Heart right ventricle (tissue), 16 donors: ENCODE results near the gene CTSZ. TPM values are rescaled to one million over a fixed set of nuclear protein-coding genes. Genes with fewer than 3 reads are reported as not detected.
A peak's percentile ranks its signal among the peaks of the same experiment; 100 is the strongest.

ENCODE experiments used
- ATAC-seq, 8 donors: fragments of 200-7000 bp; cut with Tn5 transposase; one replicate each; pipeline ENCODE4 v1.9.1; 2020; ENCODE audit warnings: mild to moderate bottlenecking in 8 of 8, moderate library complexity in 8 of 8, moderate number of reproducible peaks in 1 of 8
- DNase-seq, 2 donors: peaks; one replicate each; pipeline ENCODE4 v3.0.0-alpha.2; 2020
- H3K27ac ChIP-seq, 10 donors: fragments of 200-600 bp; sonication (generic) in 2 of 10; one replicate each; pipeline versions ENCODE4 v1.5.0 to v1.8.0; 2020 to 2022; ENCODE audit warnings: mild to moderate bottlenecking in 3 of 10
- H3K27me3 ChIP-seq, 7 donors: fragments of 200-600 bp; one replicate each; pipeline ENCODE4 v1.8.0; 2021 to 2022; ENCODE audit warnings: mild to moderate bottlenecking in 2 of 7
- H3K36me3 ChIP-seq, 9 donors: fragments of 200-600 bp; sonication (generic) in 1 of 9; one replicate each; pipeline versions ENCODE4 v1.5.0 to v1.8.0; 2020 to 2022; ENCODE audit warnings: mild to moderate bottlenecking in 2 of 9
- H3K4me1 ChIP-seq, 9 donors: fragments of 200-600 bp; sonication (generic) in 1 of 9; one replicate each; pipeline versions ENCODE4 v1.5.0 to v1.8.0; 2020 to 2022; ENCODE audit warnings: mild to moderate bottlenecking in 4 of 9
- H3K4me3 ChIP-seq, 10 donors: fragments of 200-600 bp; sonication (generic) in 2 of 10; one replicate each; pipeline versions ENCODE4 v1.5.0 to v1.8.0; 2020 to 2022; ENCODE audit warnings: mild to moderate bottlenecking in 7 of 10, moderate library complexity in 2 of 10
- H3K9me3 ChIP-seq, 11 donors: fragments of 200-600 bp in 10 of 11; sonication (generic) in 2 of 11; one replicate each; pipeline versions ENCODE4 v1.5.0 to v1.8.0; 2013 to 2022; ENCODE audit warnings: mild to moderate bottlenecking in 2 of 11, control low read depth in 1 of 11, moderate library complexity in 1 of 11
- WGBS, 2 donors: extraction: QIAGEN DNeasy Blood & Tissue Kit; methylation state at CpG; one replicate each; pipeline ENCODE4 v1.1.7; 2013; ENCODE audit warnings: inconsistent platforms in 1 of 2; 5-methylcytosine and 5-hydroxymethylcytosine counted together
- intact Hi-C, 10 donors: fragments of 100-400 bp; cut with DNase I; formaldehyde crosslinking; loops; one replicate each; pipeline versions ENCODE4 v1.11.1 to v1.14.2; 2022
- long read RNA-seq, 3 donors: library from polyadenylated mRNA; unstranded; transcript quantifications; one replicate each; pipeline ENCODE4 v2.0.0, GENCODE V29; 2020 to 2021
- polyA plus RNA-seq, 2 donors: library from polyadenylated mRNA; stranded (reverse); fragments of 200-250 nt; gene quantifications; one replicate each; pipeline ENCODE4 v1.2.3, GENCODE V29; 2013
- total RNA-seq, 10 donors: library from RNA; stranded (reverse); fragmentation: NEBNext Ultra II Directional in 3 of 10; extraction: Animal tissue kit (Norgen Biotek cat#: 25700) in 3 of 10; gene quantifications; one replicate each; pipeline versions ENCODE4 v1.2.1 to v1.2.4, GENCODE V29; 2021 to 2023
- TF ChIP-seq, protein P1 (sequence below), 9 donors: fragments of 200-600 bp; sonication (generic) in 2 of 9; IDR thresholded peaks; one replicate each; pipeline versions ENCODE4 v1.5.0 to v1.8.0; 2021 to 2022; ENCODE audit warnings: antibody characterized with exemption in 9 of 9, mild to moderate bottlenecking in 5 of 9, moderate library complexity in 1 of 9
- donor health status: Arrhythmogenic right ventricular cardiomyopathy.
- donor health status: ischemic (EF 13 %, LVEDD 7.1; RV severe dilation, severe dysfunction).
- donor health status: healthy with polysubstance abuse.
- donor health status: DM: no; HTN: yes; CAD: no.
- donor health status: DM: no; HTN: no; CAD: no.
- donor health status: ischemic (EF 25% LVEDD 6.9; RV normal size, moderate dysfunction).
- donor health status: ischemic (EF 25% LVEDD 5.7; RV mildly dilated, moderate dysfunction).
- donor health status: healthy.
- donor health status: DM: yes; HTN: yes; CAD: no.
- donor health status: Ischemic cardiomyopathy.
- donor health status: ischemic (EF 35%, LVEDD 5.7; RV mildly dilated, moderate dysfunction).
- donor health status: nonischemic (EF 11% LVEDD 7.7; RV severe dilation, severe dysfunction).
- donor health status: DM: yes; HTN: yes; CAD: no.
- donor health status: PGD.
- donor health status: ischemic (EF 29% LVEDD 5.4; RV normal size, mild dysfunction).
- donor health status: nonischemic (EF 23%, LVEDD 6.1; RV moderate dilation, normal function).

CTSZ gene
- 100 to 1,000 TPM in 8 of 10 donors, 10 to 100 TPM in 2; 87.9 to 278 (median 124) TPM for total RNA-seq
- 100 to 1,000 TPM in 1 of 2 donors, 10 to 100 TPM in 1; 83.9 to 135 TPM for polyA plus RNA-seq
- long read RNA-seq, donor 1, partial matches to known transcripts, result 0 of 2 reads
- long read RNA-seq, donor 1, other reads (novel, unspliced or antisense), result 1 of 2 reads
- long read RNA-seq, donor 2, partial matches to known transcripts, result 1 of 3 reads
- long read RNA-seq, donor 2, other reads (novel, unspliced or antisense), result 0 of 3 reads
- long read RNA-seq, donor 3, result 0 reads

DNA sequence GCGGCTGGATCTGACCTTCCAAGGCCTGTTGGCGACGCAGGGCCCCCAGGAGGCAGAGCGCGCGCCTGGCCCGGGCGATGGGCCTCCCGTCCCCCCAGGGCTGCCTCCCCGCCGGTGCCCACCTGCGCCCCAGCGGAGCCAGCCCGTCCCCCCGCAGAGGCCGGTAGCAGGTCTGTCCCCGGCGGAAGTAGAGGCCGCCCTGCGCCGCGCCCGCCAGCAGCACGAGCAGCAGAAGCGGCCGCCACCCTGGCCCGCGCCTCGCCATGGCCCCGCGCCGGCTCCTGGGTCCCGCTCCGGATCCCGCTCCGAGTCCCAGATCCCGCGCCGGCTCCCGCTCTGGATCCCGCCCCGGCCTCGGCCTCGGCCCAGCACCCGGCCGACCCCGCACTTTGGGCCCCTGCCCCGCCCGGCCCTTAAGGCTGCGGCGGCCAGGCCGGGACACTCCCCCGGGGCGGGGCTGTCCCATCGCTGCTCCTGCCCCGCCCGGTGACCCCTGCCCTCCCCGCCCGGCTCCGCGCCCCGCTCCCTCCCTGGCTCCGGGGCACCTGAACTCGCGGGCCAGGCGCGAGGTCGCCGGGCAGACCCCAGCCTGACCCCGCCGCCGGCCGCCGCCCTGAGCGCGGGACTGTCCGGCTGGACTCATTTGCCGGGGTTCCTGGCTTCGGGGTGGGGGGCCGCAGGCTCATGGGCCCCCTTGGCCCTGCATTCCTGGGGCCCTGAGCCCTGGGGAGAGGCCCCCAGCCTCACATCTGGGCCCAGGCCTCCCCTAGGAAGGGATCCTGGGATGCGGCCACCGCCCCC is at the start of gene CTSZ:
Gene CTSZ (minus strand): TSS at position 391 of the 801 bp plus-strand sequence. CDS start 126 bp downstream, at position 265.
- intact Hi-C loops, result no loop called here
- peak within 1 kb of the TSS; percentile 75 to 98 (median 90) for H3K27ac ChIP-seq
- H3K4me1 ChIP-seq, result peaks cover 21 to 84% (median 54%) of the 10 kb centered on the region in 9 donors
- ATAC-seq (peak; percentile 55 to 90 (median 78)), DNase-seq (peak; percentile 51 to 81)
- H3K4me3 ChIP-seq, result peak within 1 kb of the TSS; percentile 65 to 95 (median 86)
- no peaks in the 10 kb centered on the region for H3K9me3 ChIP-seq
- H3K36me3 ChIP-seq, result peaks cover 0 to 25% (median 0%) of the 10 kb centered on the region in 9 donors
- TF ChIP-seq, protein P1, sequence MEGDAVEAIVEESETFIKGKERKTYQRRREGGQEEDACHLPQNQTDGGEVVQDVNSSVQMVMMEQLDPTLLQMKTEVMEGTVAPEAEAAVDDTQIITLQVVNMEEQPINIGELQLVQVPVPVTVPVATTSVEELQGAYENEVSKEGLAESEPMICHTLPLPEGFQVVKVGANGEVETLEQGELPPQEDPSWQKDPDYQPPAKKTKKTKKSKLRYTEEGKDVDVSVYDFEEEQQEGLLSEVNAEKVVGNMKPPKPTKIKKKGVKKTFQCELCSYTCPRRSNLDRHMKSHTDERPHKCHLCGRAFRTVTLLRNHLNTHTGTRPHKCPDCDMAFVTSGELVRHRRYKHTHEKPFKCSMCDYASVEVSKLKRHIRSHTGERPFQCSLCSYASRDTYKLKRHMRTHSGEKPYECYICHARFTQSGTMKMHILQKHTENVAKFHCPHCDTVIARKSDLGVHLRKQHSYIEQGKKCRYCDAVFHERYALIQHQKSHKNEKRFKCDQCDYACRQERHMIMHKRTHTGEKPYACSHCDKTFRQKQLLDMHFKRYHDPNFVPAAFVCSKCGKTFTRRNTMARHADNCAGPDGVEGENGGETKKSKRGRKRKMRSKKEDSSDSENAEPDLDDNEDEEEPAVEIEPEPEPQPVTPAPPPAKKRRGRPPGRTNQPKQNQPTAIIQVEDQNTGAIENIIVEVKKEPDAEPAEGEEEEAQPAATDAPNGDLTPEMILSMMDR (IDR thresholded peaks at IDR 0.05), result peak in 1 of 9 donors; percentile 8
- no peaks in the 10 kb centered on the region for H3K27me3 ChIP-seq
- WGBS, 2 donors, result 7 to 8% methylated on average over 64 to 82 of the region's 82 CpGs

DNA sequence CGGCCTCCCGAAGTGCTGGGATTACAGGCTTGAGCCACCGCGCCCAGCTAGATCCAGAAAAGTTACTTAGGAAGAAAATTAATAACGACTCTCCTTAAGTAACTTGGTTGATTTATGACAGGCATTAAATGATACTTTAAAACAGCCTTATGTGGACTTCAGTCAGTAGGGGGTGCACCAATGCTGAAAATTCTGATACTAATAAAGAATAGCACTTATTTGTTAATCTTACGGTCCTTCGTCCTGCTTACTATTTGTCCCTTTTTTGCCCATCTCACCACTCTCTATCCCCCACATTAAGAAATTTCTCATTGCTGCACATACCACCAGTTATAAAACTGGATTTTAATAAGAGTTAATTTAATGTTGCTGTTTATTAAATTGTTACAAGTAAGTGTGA is 48.2 kb upstream of the CTSZ start:
- Histone ChIP-seq H3K9me3 (peaks cover 0 to 11% (median 0%) of the 10 kb centered on the region in 11 donors), H3K27ac (no peak overlapping the region), H3K27me3 (peaks cover 0 to 53% (median 5%) of the 10 kb centered on the region in 7 donors), H3K36me3 (no peaks in the 10 kb centered on the region), H3K4me1 (no peaks in the 10 kb centered on the region), H3K4me3 (no peak overlapping the region)
- TF ChIP-seq, protein P1 (IDR thresholded peaks at IDR 0.05), result peak in 8 of 9 donors; percentile 13 to 64 (median 54)
- DNase-seq, result peak in 1 of 2 donors; percentile 25
- WGBS, 2 donors, result 63 to 74% methylated on average over 7 of the region's 7 CpGs
- intact Hi-C loops, result loop anchor here in 2 of 10 donors (5.0 to 10.0 kb wide), 2 partner anchors 167 to 349 kb away; no protein-coding TSS in a partner anchor
- peak in 1 of 8 donors; percentile 57 for ATAC-seq

DNA sequence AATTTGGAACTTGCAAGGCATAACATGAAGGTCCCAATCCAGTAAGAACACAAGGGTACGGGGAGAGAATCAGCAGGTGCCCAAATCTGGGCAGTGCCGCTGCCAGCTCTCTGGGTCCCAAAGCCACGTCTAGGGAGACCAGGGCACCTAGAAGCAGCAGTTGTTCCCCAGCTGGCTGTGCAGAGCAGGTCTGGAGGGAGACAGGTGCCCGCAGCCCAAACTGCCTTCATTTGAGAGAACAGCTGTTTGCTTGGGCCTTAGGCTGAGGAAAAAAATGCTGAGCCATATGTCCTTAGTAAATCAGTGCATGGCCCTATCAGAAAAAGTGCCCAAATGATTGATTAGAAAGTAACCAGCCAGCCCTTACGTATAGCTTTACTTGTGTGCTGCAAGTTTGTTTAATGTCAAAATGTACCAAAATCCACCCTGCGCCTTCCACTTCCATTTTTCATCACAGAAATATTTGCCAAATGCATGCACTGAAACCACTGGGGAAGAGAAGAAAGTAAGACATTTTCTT is 44.7 kb upstream of the CTSZ start:
- peaks cover 0 to 41% (median 5%) of the 10 kb centered on the region in 7 donors for H3K27me3 ChIP-seq
- TF ChIP-seq, protein P1 (IDR thresholded peaks at IDR 0.05), result no peak
- 87% methylated on average over 6 of the region's 6 CpGs for WGBS, 2 donors
- peaks cover 0 to 6% (median 0%) of the 10 kb centered on the region in 9 donors for H3K4me1 ChIP-seq
- H3K36me3 ChIP-seq, result no peaks in the 10 kb centered on the region
- H3K4me3 ChIP-seq, result no peak overlapping the region
- ATAC-seq (no peak), DNase-seq (no peak)
- peaks cover 0 to 7% (median 0%) of the 10 kb centered on the region in 11 donors for H3K9me3 ChIP-seq
- no peak overlapping the region for H3K27ac ChIP-seq
- intact Hi-C loops, result loop anchor here in 1 of 10 donors (10.0 kb wide), 1 partner anchor 353 kb away; no protein-coding TSS in a partner anchor

DNA sequence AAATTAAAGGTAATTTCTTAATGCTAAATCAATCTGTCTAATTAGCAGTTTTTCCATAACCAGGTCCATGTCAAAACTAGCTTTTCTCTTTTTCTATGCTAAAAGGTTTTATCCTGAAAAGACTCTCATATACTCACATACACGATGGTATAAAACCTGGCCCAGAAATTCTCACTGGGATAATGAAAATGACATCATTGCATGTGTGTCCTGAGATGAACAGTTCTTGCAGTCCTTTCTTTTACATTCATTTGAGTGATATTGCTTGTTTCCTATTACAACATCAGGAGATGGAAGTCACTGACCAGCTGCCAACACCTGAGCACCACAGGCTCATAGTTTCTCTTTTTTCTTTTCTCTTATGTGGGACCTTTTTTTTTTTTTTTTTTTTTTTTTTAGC is 43.4 kb upstream of the CTSZ start:
- H3K9me3 ChIP-seq, result no peaks in the 10 kb centered on the region
- peaks cover 0 to 32% (median 5%) of the 10 kb centered on the region in 7 donors for H3K27me3 ChIP-seq
- WGBS, 2 donors, result 52 to 70% methylated on average over 1 of the region's 1 CpG
- intact Hi-C loops, result loop anchor here in 1 of 10 donors (10.0 kb wide), 1 partner anchor 354 kb away; no protein-coding TSS in a partner anchor
- H3K27ac ChIP-seq, result no peak overlapping the region
- no peaks in the 10 kb centered on the region for H3K36me3 ChIP-seq
- ATAC-seq (no peak), DNase-seq (no peak)
- peaks cover 0 to 6% (median 0%) of the 10 kb centered on the region in 9 donors for H3K4me1 ChIP-seq
- H3K4me3 ChIP-seq, result no peak overlapping the region
- TF ChIP-seq, protein P1 (IDR thresholded peaks at IDR 0.05), result no peak
